H54 (cell line): ENCODE results near the gene UBE2Z.

ENCODE experiments used
- DNase-seq: peaks from one replicate; pipeline ENCODE4 v3.0.0; 2011; ENCODE audit warnings: low spot score, mixed read lengths; ENCODE audit not compliant: insufficient read length
- FAIRE-seq: peaks from 3 replicates; lab custom pipeline; 2011; peaks lifted over from hg19 to GRCh38; lab: Jason Lieb, UNC
- POLR2A ChIP-seq: IDR thresholded peaks from 2 replicates; pipeline ENCODE4 v1.6.1; 2011; ENCODE audit warnings: low read depth, mild to moderate bottlenecking, low read length

UBE2Z gene

GRCh38 chr17:48954300-48954755, 46.1 kb downstream of the UBE2Z start:
- no peak for TF ChIP-seq POLR2A
- peak; percentile 30 for FAIRE-seq
- no peak for DNase-seq

GRCh38 chr17:48960834-48961515, 52.8 kb downstream of the UBE2Z start:
- no peak for TF ChIP-seq POLR2A
- DNase-seq, result no peak
- no peak for FAIRE-seq

- DNase-seq (peak; percentile 83), FAIRE-seq (no peak)
- TF ChIP-seq POLR2A, result peak; percentile 30; the same call in 1 of the 2 replicates
These were observed 53.5 kb downstream of the UBE2Z start for GRCh38 chr17:48961516-48962233.

GRCh38 chr17:48970224-48970623, 62.0 kb downstream of the UBE2Z start:
- FAIRE-seq (no peak), DNase-seq (no peak)
- no peak for TF ChIP-seq POLR2A

- FAIRE-seq (no peak), DNase-seq (no peak)
- TF ChIP-seq POLR2A, result no peak
These were observed 62.9 kb downstream of the UBE2Z start for GRCh38 chr17:48970865-48971687.

- no peak for FAIRE-seq
These were observed 64.5 kb downstream of the UBE2Z start for GRCh38 chr17:48972749-48973097.

GRCh38 chr17:48973806-48974205, 65.6 kb downstream of the UBE2Z start:
- TF ChIP-seq POLR2A, result no peak
- DNase-seq (no peak), FAIRE-seq (no peak)

More at GRCh38 chr17:48972749-48973097, 64.5 kb downstream of the UBE2Z start:
- TF ChIP-seq POLR2A, result no peak
- DNase-seq, result no peak
